OCI-LY7 (cell line): Measurements from ENCODE around the gene PTPRT. TPM values are rescaled to one million over a fixed set of nuclear protein-coding genes. Genes with fewer than 3 reads are reported as not detected.

ENCODE experiments used
- BruUV-seq: library from RNA; stranded (reverse); fragments of 400-500 nt; replicated peaks from 2 replicates; lab custom pipeline; 2021; lab: Mats Ljungman, UMichigan
- CTCF ChIA-PET: fragments of 300-600 bp; sonication (Branson Sonifier 250); formaldehyde crosslinking; loops from one replicate; lab custom pipeline; 2022; ENCODE audit warnings: antibody characterized with exemption; ENCODE audit not compliant: unreplicated experiment; lab: Charles Lee
- POLR2A ChIA-PET: fragments of 300-600 bp; sonication (Branson Sonifier 250); formaldehyde crosslinking; loops from one replicate; lab custom pipeline; 2022; ENCODE audit warnings: antibody characterized with exemption; lab: Charles Lee
- DNase-seq: peaks from one replicate; pipeline ENCODE4 v3.0.0-alpha.2; 2015; ENCODE audit warnings: low spot score
- H2AFZ ChIP-seq: fragments of 200-600 bp; sonication (generic), shearing (Covaris generic); 2 replicates; pipeline ENCODE4 v1.6.1; 2014; ENCODE audit warnings: mild to moderate bottlenecking, antibody characterized with exemption, low read length, moderate library complexity
- H3K27ac ChIP-seq: fragments of 200-600 bp; sonication (generic); 2 replicates; pipeline ENCODE4 v1.5.1; 2014; ENCODE audit warnings: mixed run types, low read depth, mild to moderate bottlenecking, moderate library complexity, low read length, inconsistent platforms; ENCODE audit not compliant: poor library complexity, severe bottlenecking
- H3K36me3 ChIP-seq: fragments of 200-600 bp; sonication (generic); 2 replicates; pipeline ENCODE4 v1.6.1; 2014; ENCODE audit warnings: mild to moderate bottlenecking, antibody characterized with exemption, low read length, moderate library complexity, mixed read lengths; ENCODE audit not compliant: insufficient read depth
- H3K4me1 ChIP-seq: fragments of 200-600 bp; sonication (generic); 2 replicates; pipeline ENCODE4 v1.5.1; 2014; ENCODE audit warnings: mild to moderate bottlenecking, low read length; ENCODE audit not compliant: insufficient read depth, poor library complexity, severe bottlenecking
- H3K4me2 ChIP-seq: fragments of 200-600 bp; sonication (generic); 2 replicates; pipeline ENCODE4 v1.6.1; 2014; ENCODE audit warnings: mild to moderate bottlenecking, low read length
- H3K4me3 ChIP-seq: fragments of 200-600 bp; sonication (generic); 2 replicates; pipeline ENCODE4 v1.5.1; 2014; ENCODE audit warnings: mild to moderate bottlenecking, low read depth, low read length; ENCODE audit not compliant: poor library complexity, severe bottlenecking
- H3K79me2 ChIP-seq: fragments of 200-600 bp; sonication (generic); 2 replicates; pipeline ENCODE4 v1.6.1; 2016; ENCODE audit warnings: low read depth, mild to moderate bottlenecking, low read length, moderate library complexity, mixed read lengths; ENCODE audit not compliant: insufficient read depth
- H3K9me2 ChIP-seq: fragments of 200-600 bp; sonication (generic); 2 replicates; pipeline ENCODE4 v1.6.1; 2016; ENCODE audit warnings: mild to moderate bottlenecking, low read length, mixed read lengths; ENCODE audit not compliant: insufficient read depth
- H3K9me3 ChIP-seq: fragments of 200-600 bp; sonication (generic); 2 replicates; pipeline ENCODE4 v1.6.1; 2014; ENCODE audit warnings: mild to moderate bottlenecking, mixed run types, low read length, mixed read lengths
- H4K20me1 ChIP-seq: fragments of 200-600 bp; sonication (generic); 2 replicates; pipeline ENCODE4 v1.6.1; 2014; ENCODE audit warnings: mild to moderate bottlenecking, antibody characterized with exemption, low read length, moderate library complexity, mixed read lengths; ENCODE audit not compliant: insufficient read depth
- EZH2phosphoT487 ChIP-seq: fragments of 200-600 bp; sonication (generic); IDR thresholded peaks from 2 replicates; pipeline ENCODE4 v1.6.1; 2018; ENCODE audit warnings: low read depth, borderline replicate concordance, mild to moderate bottlenecking, mixed run types, antibody characterized with exemption, low read length, moderate library complexity, mixed read lengths
- intact Hi-C: fragments of 100-400 bp; cut with micrococcal nuclease; formaldehyde crosslinking; loops from one replicate; pipeline ENCODE4 v1.10.0; 2022; ENCODE audit not compliant: unreplicated experiment
- total RNA-seq, 2 experiments: library from RNA; depleted of rRNA in 1 of 2; stranded (reverse); fragments of >200 nt in 1 of 2; shearing (Covaris generic) in 1 of 2; gene quantifications; 2 replicates each; pipeline ENCODE4 v1.2.3, GENCODE V29; 2014 to 2022
- TF ChIP-seq, protein P1 (sequence below): fragments of 200-600 bp; sonication (generic); conservative IDR thresholded peaks from 2 replicates; pipeline ENCODE4 v1.5.1; 2014; ENCODE audit warnings: mild to moderate bottlenecking, antibody characterized with exemption, low read length, moderate library complexity, mixed read lengths

Gene PTPRT
- total RNA-seq, 2 experiments from 2014 or later, result not detected

DNA sequence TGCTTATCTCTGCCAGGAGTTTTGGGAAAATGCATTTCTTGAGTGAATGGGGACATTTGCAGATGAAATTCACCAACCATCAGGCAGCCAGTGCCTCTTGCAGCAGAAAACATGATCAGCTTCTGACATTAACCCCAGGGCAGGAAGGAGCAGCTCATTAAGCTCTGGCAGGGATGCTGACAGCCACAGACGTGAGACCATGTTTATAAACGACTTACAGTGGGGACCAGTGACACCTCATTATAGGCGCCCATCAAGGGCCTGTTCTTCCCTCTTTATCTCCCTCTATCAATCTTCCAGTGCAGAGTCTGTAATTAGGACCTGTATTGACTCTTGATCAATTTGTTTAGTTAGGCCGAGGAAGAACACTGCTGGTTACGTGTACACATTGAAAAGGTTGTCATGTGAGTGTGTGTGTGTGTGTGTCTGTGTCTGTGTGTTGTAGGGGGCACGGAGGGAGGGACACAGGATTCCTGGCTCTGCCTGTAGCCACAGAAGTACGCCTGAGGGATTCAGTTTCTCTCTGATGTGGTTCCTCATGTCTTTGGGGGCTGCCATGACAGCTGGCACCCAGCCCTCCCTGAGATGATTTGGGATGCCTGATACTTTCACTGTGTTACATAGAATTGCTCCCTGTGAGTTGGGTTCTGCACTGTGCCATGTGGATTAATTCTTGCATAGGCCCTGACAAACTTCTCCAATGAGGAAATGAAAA is 1143.2 kb downstream of the PTPRT start:
- Histone ChIP-seq H3K4me1 (no peaks in the 10 kb centered on the region), H3K9me2 (no peaks in the 10 kb centered on the region), H3K27ac (no peak overlapping the region), H3K4me3 (no peak overlapping the region), H3K9me3 (no peaks in the 10 kb centered on the region), H3K4me2 (no peak overlapping the region), H3K79me2 (no peaks in the 10 kb centered on the region), H3K36me3 (no peaks in the 10 kb centered on the region), H4K20me1 (no peaks in the 10 kb centered on the region), H2AFZ (no peak overlapping the region)
- ChIA-PET CTCF (no interaction called here), POLR2A (no interaction called here)
- BruUV-seq, result no TSS peak
- TF ChIP-seq, protein P1, sequence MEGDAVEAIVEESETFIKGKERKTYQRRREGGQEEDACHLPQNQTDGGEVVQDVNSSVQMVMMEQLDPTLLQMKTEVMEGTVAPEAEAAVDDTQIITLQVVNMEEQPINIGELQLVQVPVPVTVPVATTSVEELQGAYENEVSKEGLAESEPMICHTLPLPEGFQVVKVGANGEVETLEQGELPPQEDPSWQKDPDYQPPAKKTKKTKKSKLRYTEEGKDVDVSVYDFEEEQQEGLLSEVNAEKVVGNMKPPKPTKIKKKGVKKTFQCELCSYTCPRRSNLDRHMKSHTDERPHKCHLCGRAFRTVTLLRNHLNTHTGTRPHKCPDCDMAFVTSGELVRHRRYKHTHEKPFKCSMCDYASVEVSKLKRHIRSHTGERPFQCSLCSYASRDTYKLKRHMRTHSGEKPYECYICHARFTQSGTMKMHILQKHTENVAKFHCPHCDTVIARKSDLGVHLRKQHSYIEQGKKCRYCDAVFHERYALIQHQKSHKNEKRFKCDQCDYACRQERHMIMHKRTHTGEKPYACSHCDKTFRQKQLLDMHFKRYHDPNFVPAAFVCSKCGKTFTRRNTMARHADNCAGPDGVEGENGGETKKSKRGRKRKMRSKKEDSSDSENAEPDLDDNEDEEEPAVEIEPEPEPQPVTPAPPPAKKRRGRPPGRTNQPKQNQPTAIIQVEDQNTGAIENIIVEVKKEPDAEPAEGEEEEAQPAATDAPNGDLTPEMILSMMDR, result no peak
- TF ChIP-seq EZH2phosphoT487, result no peak
- intact Hi-C loops, result no loop called here
- no peak for DNase-seq

DNA sequence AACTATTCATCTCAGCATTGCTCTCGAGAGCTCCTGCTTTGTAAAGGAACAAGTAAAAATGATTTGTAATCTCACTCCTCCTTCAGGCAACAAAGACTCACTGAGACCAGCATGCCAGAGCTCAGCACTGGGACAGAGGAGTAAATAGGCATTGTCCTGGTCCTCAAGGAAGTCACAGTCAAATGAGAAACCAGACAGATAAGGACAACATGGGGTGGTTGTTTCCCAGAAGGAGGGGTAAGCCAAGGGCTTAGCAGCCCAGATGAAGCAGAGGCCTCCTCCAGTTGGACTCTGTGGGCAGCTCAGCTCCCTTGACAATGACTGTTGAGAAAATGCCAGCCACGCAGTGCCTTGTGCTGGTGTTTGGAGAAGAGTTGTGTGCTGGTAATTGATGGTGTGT is 1145.8 kb downstream of the PTPRT start:
- Histone ChIP-seq H3K9me3 (no peaks in the 10 kb centered on the region), H2AFZ (no peak overlapping the region), H3K4me1 (no peaks in the 10 kb centered on the region), H3K36me3 (no peaks in the 10 kb centered on the region), H3K9me2 (no peaks in the 10 kb centered on the region), H4K20me1 (no peaks in the 10 kb centered on the region), H3K79me2 (no peaks in the 10 kb centered on the region), H3K4me3 (no peak overlapping the region), H3K4me2 (no peak overlapping the region), H3K27ac (no peak overlapping the region)
- BruUV-seq, result no TSS peak
- TF ChIP-seq, protein P1, result no peak
- no peak for TF ChIP-seq EZH2phosphoT487
- CTCF ChIA-PET, result no interaction called here
- intact Hi-C loops, result no loop called here
- DNase-seq, result no peak
- POLR2A ChIA-PET, result no interaction called here

DNA sequence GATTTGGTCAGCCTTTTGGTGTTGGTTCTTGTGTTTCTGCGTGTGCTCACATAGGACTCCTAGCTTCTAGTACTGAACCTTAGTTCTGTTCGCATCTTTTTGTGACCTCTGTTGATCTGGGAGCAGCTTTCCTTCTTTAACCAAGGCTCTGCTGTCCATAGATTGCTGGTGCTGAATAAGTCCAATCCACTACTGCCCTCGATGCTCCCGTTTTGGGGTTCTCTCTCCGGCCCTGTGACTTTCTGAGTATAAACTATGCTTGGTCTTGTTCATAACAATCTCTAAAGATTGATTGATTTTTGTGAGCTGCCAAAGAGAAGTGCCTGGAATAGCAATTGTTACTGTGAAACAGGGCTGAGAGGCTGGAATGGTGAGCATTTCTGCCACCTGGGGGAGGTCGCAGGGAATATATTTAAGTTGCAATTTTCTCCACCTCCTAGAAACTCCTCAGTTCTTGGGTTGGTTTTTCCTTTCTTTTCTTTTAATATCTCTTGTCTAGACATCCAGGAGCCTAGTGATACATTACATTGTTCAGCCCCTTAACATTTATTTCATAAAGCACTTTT is 1148.6 kb downstream of the PTPRT start:
- Histone ChIP-seq H4K20me1 (no peaks in the 10 kb centered on the region), H3K4me3 (no peak overlapping the region), H3K36me3 (no peaks in the 10 kb centered on the region), H3K4me2 (no peak overlapping the region), H2AFZ (no peak overlapping the region), H3K9me3 (no peaks in the 10 kb centered on the region), H3K27ac (no peak overlapping the region), H3K79me2 (no peaks in the 10 kb centered on the region), H3K9me2 (no peaks in the 10 kb centered on the region), H3K4me1 (no peaks in the 10 kb centered on the region)
- no peak for TF ChIP-seq EZH2phosphoT487
- TF ChIP-seq, protein P1, result peak; percentile 38
- POLR2A ChIA-PET, result no interaction called here
- CTCF ChIA-PET, result no interaction called here
- no peak for DNase-seq
- BruUV-seq, result no TSS peak
- intact Hi-C loops, result no loop called here
